Neutrophil (primary cell): Measurements from ENCODE around the gene SDK2.

Experiments used
- H3K27ac ChIP-seq: fragments of 200-600 bp; sonication (generic); 2 replicates; pipeline ENCODE4 v1.5.1; 2016; ENCODE audit warnings: mild to moderate bottlenecking, moderate library complexity
- H3K27me3 ChIP-seq: fragments of 200-600 bp; sonication (generic); 2 replicates; pipeline ENCODE4 v1.6.0; 2016; ENCODE audit warnings: mild to moderate bottlenecking
- H3K36me3 ChIP-seq: fragments of 200-600 bp; sonication (generic); 2 replicates; pipeline ENCODE4 v1.5.1; 2017
- H3K4me1 ChIP-seq, 2 experiments: fragments of 200-600 bp in 1 of 2; sonication (generic) in 1 of 2; 1 replicate in 1 of 2; 2 replicates in 1 of 2; pipeline versions ENCODE4 v1.5.1 to v1.6.1; 2013 to 2016; ENCODE audit warnings: low read depth in 1 of 2, low read length in 1 of 2, mild to moderate bottlenecking in 1 of 2, moderate library complexity in 1 of 2; ENCODE audit not compliant: control insufficient read depth in 1 of 2, insufficient read depth in 1 of 2
- H3K4me3 ChIP-seq, 2 experiments: fragments of 200-600 bp in 1 of 2; sonication (generic) in 1 of 2; 1 replicate in 1 of 2; 2 replicates in 1 of 2; pipeline ENCODE4 v1.5.1; 2013 to 2016; ENCODE audit warnings: low read depth in 1 of 2, low read length in 1 of 2, mild to moderate bottlenecking in 1 of 2, moderate library complexity in 1 of 2
- H3K9me3 ChIP-seq: fragments of 200-600 bp; sonication (generic); 2 replicates; pipeline ENCODE4 v1.5.1; 2016
- CTCF ChIP-seq: fragments of 200-600 bp; sonication (generic); IDR thresholded peaks from 2 replicates; pipeline ENCODE4 v1.5.1; 2016; ENCODE audit warnings: antibody characterized with exemption

The SDK2 gene

GRCh38 chr17:73555199-73555960 lies 88.9 kb downstream of the SDK2 start:
- peaks cover 29% of the 10 kb centered on the region for H3K27me3 ChIP-seq
- H3K4me1 ChIP-seq, result no peaks in the 10 kb centered on the region
- no peaks in the 10 kb centered on the region for H3K36me3 ChIP-seq
- H3K27ac ChIP-seq, result no peak overlapping the region
- TF ChIP-seq CTCF, result no peak
- H3K9me3 ChIP-seq, result no peaks in the 10 kb centered on the region
- no peak overlapping the region for H3K4me3 ChIP-seq

GRCh38 chr17:73554498-73554897 lies 89.7 kb downstream of the SDK2 start:
- no peak overlapping the region for H3K4me3 ChIP-seq
- peaks cover 36% of the 10 kb centered on the region for H3K27me3 ChIP-seq
- no peaks in the 10 kb centered on the region for H3K36me3 ChIP-seq
- H3K4me1 ChIP-seq, result no peaks in the 10 kb centered on the region
- H3K9me3 ChIP-seq, result no peaks in the 10 kb centered on the region
- no peak for TF ChIP-seq CTCF
- H3K27ac ChIP-seq, result no peak overlapping the region

GRCh38 chr17:73553311-73553710 lies 90.9 kb downstream of the SDK2 start:
- Histone ChIP-seq H3K4me1 (no peaks in the 10 kb centered on the region), H3K9me3 (no peaks in the 10 kb centered on the region), H3K27ac (no peak overlapping the region), H3K36me3 (no peaks in the 10 kb centered on the region), H3K4me3 (no peak overlapping the region), H3K27me3 (peaks cover 36% of the 10 kb centered on the region)
- TF ChIP-seq CTCF, result no peak

GRCh38 chr17:73552300-73553048 lies 91.8 kb downstream of the SDK2 start:
- no peaks in the 10 kb centered on the region for H3K9me3 ChIP-seq
- no peaks in the 10 kb centered on the region for H3K36me3 ChIP-seq
- H3K27me3 ChIP-seq, result peaks cover 31% of the 10 kb centered on the region
- no peak for TF ChIP-seq CTCF
- no peak overlapping the region for H3K27ac ChIP-seq
- no peaks in the 10 kb centered on the region for H3K4me1 ChIP-seq
- H3K4me3 ChIP-seq, result no peak overlapping the region

- no peaks in the 10 kb centered on the region for H3K9me3 ChIP-seq
- H3K36me3 ChIP-seq, result no peaks in the 10 kb centered on the region
- H3K4me3 ChIP-seq, result no peak overlapping the region
- no peak overlapping the region for H3K27ac ChIP-seq
- no peak for TF ChIP-seq CTCF
- peaks cover 0 to 6% of the 10 kb centered on the region in 2 experiments for H3K4me1 ChIP-seq
- H3K27me3 ChIP-seq, result peaks cover 31% of the 10 kb centered on the region
Measured at GRCh38 chr17:73551759-73552158, 92.5 kb downstream of the SDK2 start.
